A673 (cell line): Measurements from ENCODE around the gene LTO1. TPM values are rescaled to one million over a fixed set of nuclear protein-coding genes. Genes with fewer than 3 reads are reported as not detected.
A peak's percentile ranks its signal among the peaks of the same experiment; 100 is the strongest.

Source experiments
- BruUV-seq: library from RNA; stranded (reverse); fragments of 400-500 nt; replicated peaks from 2 replicates; lab custom pipeline; 2021; lab: Mats Ljungman, UMichigan
- CTCF ChIA-PET: fragments of 300-600 bp; sonication (Branson Sonifier 250); formaldehyde crosslinking; loops from one replicate; lab custom pipeline; 2022; ENCODE audit warnings: antibody characterized with exemption; lab: Charles Lee
- POLR2A ChIA-PET: fragments of 300-600 bp; sonication (Branson Sonifier 250); formaldehyde crosslinking; loops from one replicate; lab custom pipeline; 2022; ENCODE audit warnings: antibody characterized with exemption; ENCODE audit not compliant: low non-redundant PET; lab: Charles Lee
- DNase-seq: peaks from one replicate; pipeline ENCODE4 v3.0.0-alpha.2; 2015; ENCODE audit warnings: low spot score
- H3K27ac ChIP-seq: fragments of 200-600 bp; sonication (generic); 2 replicates; pipeline ENCODE4 v1.5.1; 2016; ENCODE audit warnings: mixed run types, low read depth, mild to moderate bottlenecking, mixed read lengths, antibody characterized with exemption, low read length; ENCODE audit not compliant: poor library complexity, severe bottlenecking
- H3K27me3 ChIP-seq: fragments of 200-600 bp; sonication (generic); replicated peaks from 2 replicates; pipeline ENCODE4 v1.6.1; 2017; ENCODE audit warnings: mixed run types, low read depth, mild to moderate bottlenecking, mixed read lengths, antibody characterized with exemption, low read length; ENCODE audit not compliant: insufficient read depth, poor library complexity
- H3K36me3 ChIP-seq: fragments of 200-600 bp; sonication (generic); 2 replicates; pipeline ENCODE4 v1.6.1; 2016; ENCODE audit warnings: mixed run types, mild to moderate bottlenecking, mixed read lengths, antibody characterized with exemption, low read length; ENCODE audit not compliant: insufficient read depth, poor library complexity, severe bottlenecking
- H3K4me1 ChIP-seq: fragments of 200-600 bp; sonication (generic); 2 replicates; pipeline ENCODE4 v1.6.1; 2017; ENCODE audit warnings: mixed run types, mild to moderate bottlenecking, mixed read lengths, antibody characterized with exemption, low read length; ENCODE audit not compliant: insufficient read depth, poor library complexity, severe bottlenecking
- H3K4me3 ChIP-seq: fragments of 200-600 bp; sonication (generic); 2 replicates; pipeline ENCODE4 v1.5.1; 2016; ENCODE audit warnings: low read depth, mixed run types, mild to moderate bottlenecking, mixed read lengths, low read length; ENCODE audit not compliant: poor library complexity, severe bottlenecking
- H3K9me3 ChIP-seq: fragments of 200-600 bp; sonication (generic); 2 replicates; pipeline ENCODE4 v1.6.1; 2016; ENCODE audit warnings: mixed run types, low read depth, mild to moderate bottlenecking, mixed read lengths, antibody characterized with exemption, low read length; ENCODE audit not compliant: poor library complexity, severe bottlenecking
- CTCF ChIP-seq: fragments of 300-800, 200-600 bp; sonication (generic); conservative IDR thresholded peaks from 2 replicates; pipeline ENCODE4 v1.5.1; 2017; ENCODE audit warnings: low read depth, mild to moderate bottlenecking, antibody characterized with exemption, low read length, moderate library complexity, mixed read lengths
- EZH2 ChIP-seq: fragments of 200-600 bp; sonication (generic); IDR thresholded peaks from 2 replicates; pipeline ENCODE4 v1.6.1; 2017; ENCODE audit warnings: borderline replicate concordance, low read depth, mild to moderate bottlenecking, mixed read lengths, antibody characterized with exemption, low read length; ENCODE audit not compliant: poor library complexity, severe bottlenecking
- intact Hi-C: fragments of 100-400 bp; cut with micrococcal nuclease; formaldehyde crosslinking; loops from one replicate; pipeline ENCODE4 v1.10.0; 2022; ENCODE audit not compliant: unreplicated experiment
- total RNA-seq: library from RNA; stranded (reverse); gene quantifications from 2 replicates; pipeline ENCODE4 v1.2.3, GENCODE V29; 2021

LTO1 gene
- total RNA-seq, 1 experiment from 2014 or later, result 56.0 TPM

GRCh38 chr11:69680688-69681087 lies 5.5 kb upstream of the LTO1 start:
- peaks cover 10% of the 10 kb centered on the region for H3K4me1 ChIP-seq
- H3K36me3 ChIP-seq, result no peaks in the 10 kb centered on the region
- BruUV-seq, result no TSS peak
- no peak for DNase-seq
- no peak overlapping the region for H3K4me3 ChIP-seq
- intact Hi-C loops, result no loop called here
- no peak overlapping the region for H3K27ac ChIP-seq
- H3K27me3 ChIP-seq, result no peaks in the 10 kb centered on the region
- TF ChIP-seq EZH2, result no peak
- H3K9me3 ChIP-seq, result no peaks in the 10 kb centered on the region
- POLR2A ChIA-PET, result no interaction called here
- CTCF ChIA-PET, result no interaction called here

DNA sequence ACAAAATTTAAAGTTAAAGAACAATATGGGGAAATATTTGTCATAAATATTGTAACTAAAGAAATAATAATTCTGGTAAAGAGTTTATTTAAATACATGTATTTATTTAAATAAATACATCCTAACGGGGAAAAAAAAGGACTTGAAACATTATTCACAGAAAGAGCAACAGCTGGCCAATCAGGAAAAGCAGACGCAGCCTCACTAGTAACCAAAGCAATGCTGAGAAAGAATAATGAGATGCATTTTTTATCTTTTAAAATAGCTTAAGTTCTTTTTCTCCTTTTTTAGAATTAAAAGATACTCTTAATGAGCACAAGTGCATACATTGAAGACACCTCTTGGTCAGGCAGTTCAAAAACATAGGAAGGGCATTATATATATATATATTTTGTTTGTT lies 2.6 kb upstream of the LTO1 start:
- Histone ChIP-seq H3K4me3 (no peak overlapping the region), H3K27ac (no peak overlapping the region), H3K27me3 (no peaks in the 10 kb centered on the region), H3K36me3 (peaks cover 8% of the 10 kb centered on the region), H3K9me3 (no peaks in the 10 kb centered on the region), H3K4me1 (peaks cover 27% of the 10 kb centered on the region)
- TF ChIP-seq EZH2 (no peak), CTCF (no peak)
- ChIA-PET POLR2A (no interaction called here), CTCF (no interaction called here)
- intact Hi-C loops, result no loop called here
- no peak for DNase-seq
- BruUV-seq, result no TSS peak

DNA sequence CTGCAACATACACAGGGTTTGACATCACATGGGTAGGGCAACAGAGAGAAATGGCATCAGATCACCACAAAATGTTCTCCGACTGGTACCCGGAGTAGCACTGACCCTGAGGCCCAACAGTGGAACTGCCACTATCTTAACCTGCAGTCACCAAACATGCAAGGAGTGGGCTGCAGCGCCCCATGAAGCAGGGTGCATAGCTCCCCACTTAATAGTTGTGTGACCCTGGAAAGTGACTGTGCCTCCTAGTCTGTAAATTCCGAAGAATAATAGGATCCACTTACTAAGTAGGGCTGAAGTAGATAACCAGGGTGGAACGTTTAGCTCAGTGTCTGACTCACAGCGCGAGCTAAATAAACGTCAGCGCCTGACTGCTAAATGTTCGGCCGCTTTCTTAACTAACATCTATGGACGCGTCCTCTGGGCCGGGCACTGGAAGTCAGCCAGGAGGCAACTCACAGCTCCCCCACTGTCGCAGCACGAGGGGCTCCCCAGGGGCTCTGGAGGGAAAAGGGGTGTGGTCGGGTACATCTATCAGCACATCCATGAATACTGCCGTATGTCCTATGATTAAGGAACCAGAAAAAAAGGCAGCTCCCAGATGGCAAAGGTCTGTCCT lies 777 bp downstream of the LTO1 start:
- Histone ChIP-seq H3K27ac (peak overlapping the region; percentile 79), H3K36me3 (peaks cover 28% of the 10 kb centered on the region), H3K4me3 (peak overlapping the region; percentile 90), H3K27me3 (no peaks in the 10 kb centered on the region), H3K9me3 (no peaks in the 10 kb centered on the region), H3K4me1 (peaks cover 44% of the 10 kb centered on the region)
- CTCF ChIA-PET, result interaction anchor here (1.5 to 1.6 kb wide), 2 partner anchors 9 to 573 kb away, joined by 4 read pairs; no protein-coding TSS in a partner anchor
- TF ChIP-seq CTCF, result no peak
- TSS peak; percentile 44 for BruUV-seq
- intact Hi-C loops, result no loop called here
- POLR2A ChIA-PET, result no interaction called here
- DNase-seq, result peak; percentile 77
